GM12878 (cell line): ENCODE measurements around the gene IER3. TPM values are rescaled to one million over a fixed set of nuclear protein-coding genes. Genes with fewer than 3 reads are reported as not detected.

Source experiments
- ATF3 ChIP-seq: IDR thresholded peaks from 2 replicates; pipeline ENCODE4 v1.6.1; 2011; ENCODE audit warnings: low read depth, mild to moderate bottlenecking, low read length, moderate library complexity, borderline replicate concordance; ENCODE audit errors: extremely low read depth
- ATF7 ChIP-seq: fragments of 450-650 bp; IDR thresholded peaks from 2 replicates; pipeline ENCODE4 v1.6.1; 2016; ENCODE audit warnings: low read depth, mild to moderate bottlenecking
- BCL11A ChIP-seq: IDR thresholded peaks from 2 replicates; pipeline ENCODE4 v1.6.1; 2011; ENCODE audit warnings: low read depth, low read length
- BHLHE40 ChIP-seq, 2 experiments: fragments of 450-650 bp in 1 of 2; IDR thresholded peaks; 2 replicates each; pipeline ENCODE4 v1.6.1; 2011 to 2017; ENCODE audit warnings: low read depth in 2 of 2, borderline replicate concordance in 1 of 2, improper control_type of control experiment in 1 of 2, low read length in 1 of 2, mild to moderate bottlenecking in 1 of 2
- CREB1 ChIP-seq: IDR thresholded peaks from 2 replicates; pipeline ENCODE4 v1.6.1; 2012; ENCODE audit warnings: low read depth, mild to moderate bottlenecking, inconsistent platforms
- DPF2 ChIP-seq: fragments of 450-650 bp; IDR thresholded peaks from 2 replicates; pipeline ENCODE4 v1.6.1; 2017; ENCODE audit warnings: mild to moderate bottlenecking
- FOXM1 ChIP-seq: IDR thresholded peaks from 2 replicates; pipeline ENCODE4 v1.6.1; 2012; ENCODE audit warnings: low read depth, mild to moderate bottlenecking, inconsistent platforms, low read length, moderate library complexity
- IKZF2 ChIP-seq, 2 experiments: fragments of 450-650 bp; IDR thresholded peaks; 2 replicates each; pipeline ENCODE4 v1.6.1; 2017; ENCODE audit warnings: mild to moderate bottlenecking in 2 of 2, moderate library complexity in 2 of 2
- MEF2B ChIP-seq: fragments of 450-650 bp; IDR thresholded peaks from 2 replicates; pipeline ENCODE4 v1.6.1; 2018; ENCODE audit warnings: mild to moderate bottlenecking, moderate library complexity; ENCODE audit not compliant: partially characterized antibody, poor library complexity, severe bottlenecking
- MTA3 ChIP-seq: IDR thresholded peaks from 2 replicates; pipeline ENCODE4 v1.6.1; 2012; ENCODE audit warnings: low read length, inconsistent platforms, borderline replicate concordance
- MYC ChIP-seq: IDR thresholded peaks from 2 replicates; pipeline ENCODE4 v1.6.1; 2011; ENCODE audit warnings: mild to moderate bottlenecking, low read length, moderate library complexity, inconsistent platforms; ENCODE audit not compliant: insufficient read depth, insufficient replicate concordance, insufficient read length, severe bottlenecking
- NBN ChIP-seq: fragments of 450-650 bp; IDR thresholded peaks from 2 replicates; pipeline ENCODE4 v1.6.1; 2016
- NR2F1 ChIP-seq: fragments of 450-650 bp; conservative IDR thresholded peaks from 2 replicates; pipeline ENCODE4 v1.6.1; 2017; ENCODE audit warnings: mild to moderate bottlenecking
- PAX5 ChIP-seq: IDR thresholded peaks from 2 replicates; pipeline ENCODE4 v1.6.1; 2011; ENCODE audit warnings: low read depth, low read length, borderline replicate concordance
- POLR2AphosphoS5 ChIP-seq: IDR thresholded peaks from 2 replicates; pipeline ENCODE4 v1.6.1; 2011; ENCODE audit warnings: mild to moderate bottlenecking, low read length, inconsistent platforms
- RELB ChIP-seq: fragments of 450-650 bp; IDR thresholded peaks from 2 replicates; pipeline ENCODE4 v1.6.1; 2017; ENCODE audit warnings: low read depth, mild to moderate bottlenecking, moderate library complexity
- RUNX3 ChIP-seq: IDR thresholded peaks from 2 replicates; pipeline ENCODE4 v1.6.1; 2012; ENCODE audit warnings: low read length, inconsistent platforms
- TAF1 ChIP-seq: IDR thresholded peaks from 2 replicates; pipeline ENCODE4 v1.6.1; 2011; ENCODE audit warnings: mild to moderate bottlenecking, low read depth, low read length, borderline replicate concordance
- WRNIP1 ChIP-seq: IDR thresholded peaks from 2 replicates; pipeline ENCODE4 v1.6.1; 2011; ENCODE audit warnings: low read depth, low read length, improper control_type of control experiment, borderline replicate concordance
- ZBTB11 ChIP-seq: fragments of 450-650 bp; formaldehyde crosslinking; IDR thresholded peaks from 2 replicates; pipeline ENCODE4 v1.5.0; 2022; ENCODE audit warnings: mild to moderate bottlenecking, missing genetic modification characterization
- ZNF592 ChIP-seq: fragments of 450-650 bp; IDR thresholded peaks from 2 replicates; pipeline ENCODE4 v1.6.1; 2017; ENCODE audit warnings: mild to moderate bottlenecking, moderate library complexity
- polyA plus RNA-seq, 11 experiments: library from polyadenylated mRNA; depleted of rRNA in 4 of 11; unstranded in 6 of 11; stranded (reverse) in 5 of 11; fragments of >200 nt; fragmentation: Nextera tagmentation in 4 of 11; fragmentation: Illumina TruSeq in 1 of 11; extraction: Ambion mirVana in 4 of 11; extraction: Trizol in 1 of 11; gene quantifications; 1 replicate in 1 of 11; 2 replicates in 10 of 11; pipeline versions ENCODE4 v1.2.1 to v1.2.3, GENCODE V29; 2011 to 2016; ENCODE audit warnings: inconsistent platforms in 2 of 11, missing spikeins in 2 of 11, low read depth in 1 of 11
- total RNA-seq, 4 experiments: library from RNA; depleted of rRNA in 3 of 4; stranded (reverse); fragments of >200 nt in 3 of 4; fragmentation: Illumina TruSeq in 1 of 4; extraction: Trizol in 1 of 4; gene quantifications; 2 replicates each; pipeline versions ENCODE4 v1.2.1 to v1.2.3, GENCODE V29; 2013 to 2021

IER3 gene
- total and polyA plus RNA-seq, 10 of the 15 experiments (the other 5 are each of a cell fraction or from before 2014, with no cell fraction given) = 1.9 to 100 (median 32.3) TPM

- TF ChIP-seq BHLHE40 (IDR thresholded peaks at IDR 0.05; ENCODE audit: borderline replicate concordance in 1 of 2, low read depth in 2 of 2, low read length in 1 of 2) (peak; percentile 84 to 89; a peak in 3 of 4 replicates), ZBTB11 (CRISPR knock-in tag) (no peak), ATF7 (no peak), FOXM1 (no peak), MEF2B (peak; percentile 49), RUNX3 (peak; percentile 80), MTA3 (no peak), DPF2 (peak; percentile 69; the same call in 1 of the 2 replicates), TAF1 (no peak), IKZF2 (IDR thresholded peaks at IDR 0.05) (peak; percentile 89 to 92; a peak in 3 of 4 replicates), MYC (no peak), BCL11A (peak; percentile 57; the same call in 1 of the 2 replicates), WRNIP1 (no peak), RELB (peak; percentile 83; the same call in 1 of the 2 replicates), ATF3 (no peak), PAX5 (no peak), CREB1 (no peak), ZNF592 (peak; percentile 71; the same call in 1 of the 2 replicates), NBN (no peak), NR2F1 (peak; percentile 63), POLR2AphosphoS5 (no peak)
Measured at GRCh38 chr6:30769088-30769852, 24.9 kb upstream of the IER3 start (continued).
